ENCODE measurements around the gene PATL2.
A peak's percentile ranks its signal among the peaks of the same experiment; 100 is the strongest.
"Not testable (repeated sequence)": the region's sequence is repeated elsewhere in the genome, so short reads cannot be mapped to it uniquely, and the experiment has no call there.

PATL2 gene

GRCh38 chr15:44641651-44642050 lies 69.5 kb downstream of the PATL2 start:
- no peak for DNase-seq

DNA sequence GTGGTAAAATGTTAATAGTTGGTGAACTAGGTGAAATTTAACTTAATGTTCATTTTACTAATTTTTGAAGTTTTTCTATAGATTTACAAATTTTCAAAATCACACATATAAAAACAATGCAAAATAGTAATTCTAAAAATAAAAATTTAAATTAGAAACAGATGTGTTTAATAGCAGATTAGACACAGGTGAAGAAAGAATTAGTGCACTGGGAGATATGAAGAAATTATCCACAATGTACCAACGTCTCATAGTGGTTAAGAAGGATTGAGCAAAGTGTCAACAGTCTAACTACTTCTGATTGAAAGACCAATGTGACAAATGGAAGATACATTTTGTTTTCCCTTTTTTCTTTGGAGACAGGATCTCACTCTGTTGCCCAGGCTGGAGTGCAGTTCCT lies 74.1 kb downstream of the PATL2 start:
- DNase-seq = no peak

DNA sequence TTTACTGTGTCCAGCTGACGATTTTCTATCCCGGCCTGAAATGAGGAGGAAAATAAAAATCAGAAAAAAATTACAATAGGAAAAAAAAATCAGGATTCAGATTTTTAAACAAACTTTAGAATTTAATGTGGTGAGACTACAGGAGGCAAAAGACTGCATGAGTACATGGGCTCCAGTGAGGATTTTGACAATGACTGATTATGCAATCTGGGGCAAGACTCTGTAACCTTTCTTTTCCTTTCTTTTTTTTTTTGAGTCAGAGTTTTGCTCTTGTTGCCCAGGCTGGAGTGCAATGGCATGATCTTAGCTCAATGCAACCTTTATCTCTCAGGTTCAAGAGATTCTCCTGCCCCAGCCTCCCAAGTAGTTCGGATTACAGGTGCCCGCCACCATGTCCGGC lies 77.5 kb downstream of the PATL2 start:
- DNase-seq = peak; percentile 26

DNA sequence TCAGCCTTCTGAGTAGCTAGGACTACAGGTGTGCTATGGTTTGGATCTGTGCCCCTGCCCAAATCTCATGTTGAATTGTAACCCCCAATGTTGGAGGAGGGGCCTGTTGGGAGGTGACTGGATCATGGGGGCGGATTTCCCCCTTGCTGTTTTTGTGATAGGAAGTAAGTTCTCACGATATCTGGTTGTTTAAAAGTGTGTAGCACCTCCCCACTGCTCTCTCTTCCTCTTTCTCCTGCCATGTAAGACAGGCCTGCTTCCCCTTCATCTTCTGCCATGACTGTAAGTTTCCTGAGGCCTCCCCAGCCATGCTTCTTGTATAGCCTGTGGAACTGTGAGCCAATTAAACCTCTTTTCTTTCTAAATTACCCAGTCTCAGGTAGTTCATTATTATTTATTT lies 85.8 kb downstream of the PATL2 start:
- DNase-seq = not testable (repeated sequence)

- DNase-seq = no peak
Observed at GRCh38 chr15:44623178-44623577, 87.9 kb downstream of the PATL2 start.

GRCh38 chr15:44620081-44620480 lies 91.0 kb downstream of the PATL2 start:
- DNase-seq = no peak

GRCh38 chr15:44616974-44617373 lies 94.1 kb downstream of the PATL2 start:
- DNase-seq = no peak
